ENCODE data around the gene MIPEP. TPM values are rescaled to one million over a fixed set of nuclear protein-coding genes. Genes with fewer than 3 reads are reported as not detected.

Gene MIPEP
- total and polyA plus RNA-seq, 9 of the 15 experiments (the other 6 are each of a cell fraction or from before 2014, with no cell fraction given): 1.7 to 19.3 (median 13.1) TPM

DNA sequence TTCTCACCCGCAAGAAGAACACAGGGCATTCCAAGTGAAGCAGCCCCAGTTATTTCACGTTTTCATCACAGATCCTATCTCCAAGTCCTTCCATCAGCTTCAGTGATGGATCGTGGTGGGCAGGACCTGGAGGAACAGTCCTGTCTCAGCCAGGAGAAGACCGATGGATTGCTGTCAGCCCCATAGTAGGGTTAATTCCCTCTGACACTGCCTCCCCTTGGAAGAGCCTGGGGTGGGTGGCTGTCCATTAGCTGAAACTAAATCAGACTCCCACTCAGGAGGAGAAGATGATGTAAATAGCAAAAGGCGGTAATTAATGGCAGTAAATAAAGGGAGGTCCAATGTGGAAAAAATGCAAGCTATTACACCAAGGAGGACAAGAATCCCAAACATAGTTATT lies 188.0 kb downstream of the MIPEP start:
- Histone ChIP-seq H3K27ac (ENCODE audit: extremely low read depth, low read depth, low read length) (no peak overlapping the region), H3K9ac (ENCODE audit: insufficient read depth in 1 of 2, low read depth in 2 of 2, low read length in 2 of 2) (no peak overlapping the region), H2AFZ (ENCODE audit: low read depth, low read length) (no peak overlapping the region), H3K4me3 (no peak overlapping the region), H3K4me2 (ENCODE audit: insufficient read depth, low read length) (no peak overlapping the region), H3K79me2 (ENCODE audit: control insufficient read depth, insufficient read depth, low read length) (no peaks in the 10 kb centered on the region), H3K9me1 (ENCODE audit: control insufficient read depth, insufficient read depth, low read length) (no peaks in the 10 kb centered on the region), H3K27me3 (ENCODE audit: control insufficient read depth in 2 of 2, insufficient read depth in 2 of 2, low read length in 2 of 2) (peaks cover 8 to 37% of the 10 kb centered on the region in 2 experiments; a peak in 4 of 5 replicates), H3K9me3 (replicated peaks; ENCODE audit: control insufficient read depth, insufficient read depth, low read depth, low read length) (no peaks in the 10 kb centered on the region), H3K36me3 (ENCODE audit: control insufficient read depth, insufficient read depth, low read length) (no peaks in the 10 kb centered on the region), H3K4me1 (replicated peaks in 1 of 2; ENCODE audit: control insufficient read depth in 2 of 2, insufficient read depth in 2 of 2, low read length in 2 of 2) (no peaks in the 10 kb centered on the region; a peak in 1 of 5 replicates), H4K20me1 (replicated peaks; ENCODE audit: control insufficient read depth, insufficient read depth, low read length) (no peaks in the 10 kb centered on the region)
- in situ Hi-C loops (cut with MboI) (no loop called here), intact Hi-C loops (cut with micrococcal nuclease) (no loop called here)
- DNase-seq (ENCODE audit: extremely low read depth in 1 of 4, low spot score in 3 of 4) (no peak), ATAC-seq (no peak), FAIRE-seq (no peak)
- WGBS (ENCODE audit: insufficient coverage, low coverage, missing lambda C conversion rate): 0% methylated on average over 5 of the region's 5 CpGs
- ChIA-PET POLR2A (interaction anchor here (0.6 to 0.7 kb wide), 2 partner anchors 10 to 202 kb away, joined by 3 to 4 read pairs; no protein-coding TSS in a partner anchor), CTCF (ENCODE audit: low intra/inter-chr PET ratio) (no interaction called here)
- BruUV-seq (replicated peaks): no TSS peak
- no peak for TF ChIP-seq ZKSCAN8 (CRISPR knock-in tag; IDR thresholded peaks at IDR 0.05)
- no peak for TF ChIP-seq SRSF3 (IDR thresholded peaks at IDR 0.05; ENCODE audit: insufficient read depth, low read length)
- TF ChIP-seq DACH1 (IDR thresholded peaks at IDR 0.05; ENCODE audit: partially characterized antibody): no peak
- TF ChIP-seq, protein P1, sequence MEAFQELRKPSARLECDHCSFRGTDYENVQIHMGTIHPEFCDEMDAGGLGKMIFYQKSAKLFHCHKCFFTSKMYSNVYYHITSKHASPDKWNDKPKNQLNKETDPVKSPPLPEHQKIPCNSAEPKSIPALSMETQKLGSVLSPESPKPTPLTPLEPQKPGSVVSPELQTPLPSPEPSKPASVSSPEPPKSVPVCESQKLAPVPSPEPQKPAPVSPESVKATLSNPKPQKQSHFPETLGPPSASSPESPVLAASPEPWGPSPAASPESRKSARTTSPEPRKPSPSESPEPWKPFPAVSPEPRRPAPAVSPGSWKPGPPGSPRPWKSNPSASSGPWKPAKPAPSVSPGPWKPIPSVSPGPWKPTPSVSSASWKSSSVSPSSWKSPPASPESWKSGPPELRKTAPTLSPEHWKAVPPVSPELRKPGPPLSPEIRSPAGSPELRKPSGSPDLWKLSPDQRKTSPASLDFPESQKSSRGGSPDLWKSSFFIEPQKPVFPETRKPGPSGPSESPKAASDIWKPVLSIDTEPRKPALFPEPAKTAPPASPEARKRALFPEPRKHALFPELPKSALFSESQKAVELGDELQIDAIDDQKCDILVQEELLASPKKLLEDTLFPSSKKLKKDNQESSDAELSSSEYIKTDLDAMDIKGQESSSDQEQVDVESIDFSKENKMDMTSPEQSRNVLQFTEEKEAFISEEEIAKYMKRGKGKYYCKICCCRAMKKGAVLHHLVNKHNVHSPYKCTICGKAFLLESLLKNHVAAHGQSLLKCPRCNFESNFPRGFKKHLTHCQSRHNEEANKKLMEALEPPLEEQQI (IDR thresholded peaks at IDR 0.05): no peak
- no peak for TF ChIP-seq ARNT (IDR thresholded peaks at IDR 0.05)
- TF ChIP-seq BCL6 (CRISPR knock-in tag; IDR thresholded peaks at IDR 0.05): no peak
- no peak for TF ChIP-seq HMBOX1 (IDR thresholded peaks at IDR 0.05)
- no peak for TF ChIP-seq NUFIP1 (IDR thresholded peaks at IDR 0.05; ENCODE audit: partially characterized antibody)
- TF ChIP-seq MAFK (IDR thresholded peaks at IDR 0.05; ENCODE audit: low read length): no peak
- TF ChIP-seq RBFOX2 (IDR thresholded peaks at IDR 0.05; ENCODE audit: low read depth, low read length): no peak
- no peak for TF ChIP-seq FOSL1 (tag; conservative IDR thresholded peaks at IDR 0.05)
- TF ChIP-seq, protein P2, sequence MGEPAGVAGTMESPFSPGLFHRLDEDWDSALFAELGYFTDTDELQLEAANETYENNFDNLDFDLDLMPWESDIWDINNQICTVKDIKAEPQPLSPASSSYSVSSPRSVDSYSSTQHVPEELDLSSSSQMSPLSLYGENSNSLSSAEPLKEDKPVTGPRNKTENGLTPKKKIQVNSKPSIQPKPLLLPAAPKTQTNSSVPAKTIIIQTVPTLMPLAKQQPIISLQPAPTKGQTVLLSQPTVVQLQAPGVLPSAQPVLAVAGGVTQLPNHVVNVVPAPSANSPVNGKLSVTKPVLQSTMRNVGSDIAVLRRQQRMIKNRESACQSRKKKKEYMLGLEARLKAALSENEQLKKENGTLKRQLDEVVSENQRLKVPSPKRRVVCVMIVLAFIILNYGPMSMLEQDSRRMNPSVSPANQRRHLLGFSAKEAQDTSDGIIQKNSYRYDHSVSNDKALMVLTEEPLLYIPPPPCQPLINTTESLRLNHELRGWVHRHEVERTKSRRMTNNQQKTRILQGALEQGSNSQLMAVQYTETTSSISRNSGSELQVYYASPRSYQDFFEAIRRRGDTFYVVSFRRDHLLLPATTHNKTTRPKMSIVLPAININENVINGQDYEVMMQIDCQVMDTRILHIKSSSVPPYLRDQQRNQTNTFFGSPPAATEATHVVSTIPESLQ (CRISPR knock-in tag; IDR thresholded peaks at IDR 0.05): no peak
- no peak for TF ChIP-seq ZNF561 (CRISPR knock-in tag; conservative IDR thresholded peaks at IDR 0.05)
- no peak for TF ChIP-seq TEAD2 (tag; IDR thresholded peaks at IDR 0.05)
- TF ChIP-seq, protein P3, sequence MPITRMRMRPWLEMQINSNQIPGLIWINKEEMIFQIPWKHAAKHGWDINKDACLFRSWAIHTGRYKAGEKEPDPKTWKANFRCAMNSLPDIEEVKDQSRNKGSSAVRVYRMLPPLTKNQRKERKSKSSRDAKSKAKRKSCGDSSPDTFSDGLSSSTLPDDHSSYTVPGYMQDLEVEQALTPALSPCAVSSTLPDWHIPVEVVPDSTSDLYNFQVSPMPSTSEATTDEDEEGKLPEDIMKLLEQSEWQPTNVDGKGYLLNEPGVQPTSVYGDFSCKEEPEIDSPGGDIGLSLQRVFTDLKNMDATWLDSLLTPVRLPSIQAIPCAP (CRISPR knock-in tag; IDR thresholded peaks at IDR 0.05; ENCODE audit: borderline replicate concordance): no peak
- no peak for TF ChIP-seq TAF9B (IDR thresholded peaks at IDR 0.05; ENCODE audit: partially characterized antibody)
- TF ChIP-seq ZNF253 (CRISPR knock-in tag; conservative IDR thresholded peaks at IDR 0.05): no peak
- TF ChIP-seq MAFG (tag; conservative IDR thresholded peaks at IDR 0.05): no peak
- no peak for TF ChIP-seq ZNF239 (CRISPR knock-in tag; IDR thresholded peaks at IDR 0.05)

All from K562 (cell line).